GM21576 (cell line): ENCODE measurements around the gene PTTG1IP.

Experiments used
- ATAC-seq: cut with Tn5 transposase; IDR thresholded peaks from one replicate; pipeline ENCODE4 v1.9.1; 2021; ENCODE audit warnings: mild to moderate bottlenecking, moderate library complexity; ENCODE audit not compliant: unreplicated experiment

The PTTG1IP gene

GRCh38 chr21:44897326-44898010 lies 24.0 kb upstream of the PTTG1IP start:
- ATAC-seq = no peak

GRCh38 chr21:44896561-44897286 lies 23.2 kb upstream of the PTTG1IP start:
- ATAC-seq = no peak

- ATAC-seq = no peak
These were observed 22.4 kb upstream of the PTTG1IP start for GRCh38 chr21:44895859-44896258.

GRCh38 chr21:44894687-44895302 lies 21.3 kb upstream of the PTTG1IP start:
- ATAC-seq = no peak

GRCh38 chr21:44893948-44894656 lies 20.6 kb upstream of the PTTG1IP start:
- no peak for ATAC-seq

DNA sequence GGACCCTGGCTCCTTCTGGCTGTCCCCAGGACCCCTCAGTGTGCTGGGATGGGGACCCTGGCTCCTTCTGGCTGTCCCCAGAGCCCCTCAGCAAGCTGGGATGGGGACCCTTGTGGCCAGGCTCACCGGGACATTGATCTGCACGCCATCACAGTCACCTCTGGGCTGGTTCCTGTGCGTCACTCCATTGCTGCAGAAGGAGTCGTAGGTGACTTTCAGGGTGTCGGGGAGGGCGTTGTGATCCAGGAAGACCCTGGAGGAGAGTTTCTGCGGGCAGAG lies 19.7 kb upstream of the PTTG1IP start:
- ATAC-seq = no peak

DNA sequence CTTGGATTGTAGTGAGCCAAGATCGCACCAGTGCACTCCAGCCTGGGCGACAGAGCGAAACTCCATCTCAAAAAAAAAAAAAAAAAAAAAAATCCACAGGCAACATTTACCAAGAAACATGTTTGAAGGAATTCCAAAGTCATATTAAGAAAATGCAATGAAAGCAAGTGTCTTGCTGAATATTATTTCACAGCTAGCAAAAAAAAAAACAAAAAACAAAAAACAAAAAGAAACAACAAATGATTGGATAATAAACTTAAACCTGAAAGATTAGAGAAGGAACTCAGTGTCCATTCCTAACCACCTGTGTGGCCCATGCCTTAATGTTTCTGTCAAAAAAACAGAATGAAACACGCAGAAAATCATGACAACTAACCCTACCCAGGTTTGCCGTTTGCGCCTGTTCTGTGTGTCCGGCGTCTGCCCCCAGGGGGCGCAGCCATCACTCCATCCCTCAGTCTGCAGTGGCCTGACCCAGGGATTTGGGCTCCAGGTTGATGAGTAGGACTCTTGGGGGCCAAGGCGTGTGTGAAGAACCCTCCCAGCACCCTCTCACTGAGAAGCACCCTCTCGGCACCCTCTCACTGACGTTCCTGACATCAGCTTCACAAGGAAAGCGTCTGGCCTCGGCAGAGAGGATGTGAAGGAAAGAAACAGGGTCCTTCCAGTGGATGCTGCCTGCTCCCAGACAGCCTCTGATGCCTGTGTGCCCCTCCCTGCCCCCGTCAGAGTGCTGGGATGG lies 19.2 kb upstream of the PTTG1IP start:
- no peak for ATAC-seq

DNA sequence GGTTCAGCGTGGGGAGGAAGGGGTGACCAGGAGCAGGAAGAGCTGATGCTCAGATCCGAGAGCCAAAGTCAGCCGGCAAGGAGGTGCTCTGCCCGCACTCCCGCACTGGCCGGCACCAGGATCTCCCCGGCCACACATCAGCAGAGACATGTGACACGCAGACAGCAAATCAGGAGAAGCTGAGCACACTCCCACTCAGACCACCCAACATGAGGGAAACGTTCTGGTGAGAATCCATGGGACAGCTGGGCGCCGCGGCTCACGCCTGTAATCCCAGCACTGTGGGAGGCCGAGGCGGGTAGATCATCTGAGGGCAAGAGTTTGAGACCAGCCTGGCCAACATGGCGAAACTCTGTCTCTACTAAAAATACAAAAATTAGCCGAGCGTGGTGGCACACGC lies 18.6 kb upstream of the PTTG1IP start:
- no peak for ATAC-seq

- no peak for ATAC-seq
These were observed 18.1 kb upstream of the PTTG1IP start for GRCh38 chr21:44891631-44892031.

DNA sequence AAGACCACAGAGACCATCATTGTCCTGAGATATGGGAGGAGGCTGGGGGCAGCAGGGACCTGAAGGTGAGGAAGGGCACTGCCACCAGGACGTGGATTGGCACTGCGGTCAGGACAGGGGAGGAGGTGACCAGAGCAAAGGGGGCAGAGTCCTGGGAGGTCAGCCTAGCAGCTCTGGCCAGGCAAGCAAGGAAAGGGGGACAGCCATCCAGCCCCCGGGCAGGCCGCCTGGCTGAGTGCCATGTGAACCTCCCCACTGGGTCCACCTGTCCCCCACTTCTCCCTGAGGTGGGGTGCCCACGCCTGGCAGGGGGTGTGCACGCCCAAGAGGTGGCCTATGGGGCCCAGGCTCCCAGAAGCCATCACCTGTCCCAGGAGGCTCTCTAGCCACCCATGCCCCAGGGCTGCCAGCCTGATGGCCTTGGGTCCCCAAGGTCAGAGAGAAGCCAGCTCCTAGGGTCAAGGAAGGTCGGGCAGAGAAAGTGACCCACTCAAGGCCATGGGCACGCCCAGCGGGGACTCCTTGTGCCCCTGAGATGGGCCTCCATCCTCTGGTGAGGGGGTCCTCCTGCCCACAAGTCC lies 17.6 kb upstream of the PTTG1IP start:
- no peak for ATAC-seq

GRCh38 chr21:44890338-44890931 lies 16.9 kb upstream of the PTTG1IP start:
- no peak for ATAC-seq

DNA sequence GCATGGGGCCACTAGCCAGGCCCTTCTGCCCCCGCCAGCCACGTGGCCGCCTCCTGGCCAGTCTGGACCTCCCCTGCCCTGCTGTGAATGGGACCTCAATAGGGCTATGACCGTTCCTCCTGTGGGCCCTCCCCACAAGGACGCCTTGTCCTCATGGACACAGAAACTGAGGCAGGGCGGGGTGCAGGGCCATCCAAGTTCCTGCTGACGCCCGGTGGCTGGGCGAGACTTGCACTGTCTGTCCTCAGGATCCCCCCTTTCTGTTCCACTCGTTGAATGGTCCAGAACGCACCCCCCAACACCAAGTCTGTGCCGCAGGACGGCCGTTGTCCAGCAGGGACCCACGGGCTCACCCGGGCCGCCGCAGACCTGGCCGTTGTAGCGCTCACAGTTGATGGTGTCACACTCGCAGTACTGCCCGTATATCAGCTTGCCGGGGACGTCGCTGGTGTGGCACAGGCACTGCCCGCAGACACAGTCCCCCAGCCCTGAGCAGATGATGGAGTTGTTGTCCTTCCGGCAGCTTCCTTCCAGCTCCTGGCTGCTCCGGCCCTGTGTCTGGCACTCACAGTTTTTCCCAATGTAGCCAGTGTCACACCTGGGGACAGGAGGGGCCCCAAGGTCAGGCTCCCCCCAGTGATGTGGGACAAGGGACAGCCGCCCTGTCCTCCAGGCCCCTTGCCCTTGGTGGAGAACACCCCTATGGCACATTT lies 16.3 kb upstream of the PTTG1IP start:
- ATAC-seq = no peak

DNA sequence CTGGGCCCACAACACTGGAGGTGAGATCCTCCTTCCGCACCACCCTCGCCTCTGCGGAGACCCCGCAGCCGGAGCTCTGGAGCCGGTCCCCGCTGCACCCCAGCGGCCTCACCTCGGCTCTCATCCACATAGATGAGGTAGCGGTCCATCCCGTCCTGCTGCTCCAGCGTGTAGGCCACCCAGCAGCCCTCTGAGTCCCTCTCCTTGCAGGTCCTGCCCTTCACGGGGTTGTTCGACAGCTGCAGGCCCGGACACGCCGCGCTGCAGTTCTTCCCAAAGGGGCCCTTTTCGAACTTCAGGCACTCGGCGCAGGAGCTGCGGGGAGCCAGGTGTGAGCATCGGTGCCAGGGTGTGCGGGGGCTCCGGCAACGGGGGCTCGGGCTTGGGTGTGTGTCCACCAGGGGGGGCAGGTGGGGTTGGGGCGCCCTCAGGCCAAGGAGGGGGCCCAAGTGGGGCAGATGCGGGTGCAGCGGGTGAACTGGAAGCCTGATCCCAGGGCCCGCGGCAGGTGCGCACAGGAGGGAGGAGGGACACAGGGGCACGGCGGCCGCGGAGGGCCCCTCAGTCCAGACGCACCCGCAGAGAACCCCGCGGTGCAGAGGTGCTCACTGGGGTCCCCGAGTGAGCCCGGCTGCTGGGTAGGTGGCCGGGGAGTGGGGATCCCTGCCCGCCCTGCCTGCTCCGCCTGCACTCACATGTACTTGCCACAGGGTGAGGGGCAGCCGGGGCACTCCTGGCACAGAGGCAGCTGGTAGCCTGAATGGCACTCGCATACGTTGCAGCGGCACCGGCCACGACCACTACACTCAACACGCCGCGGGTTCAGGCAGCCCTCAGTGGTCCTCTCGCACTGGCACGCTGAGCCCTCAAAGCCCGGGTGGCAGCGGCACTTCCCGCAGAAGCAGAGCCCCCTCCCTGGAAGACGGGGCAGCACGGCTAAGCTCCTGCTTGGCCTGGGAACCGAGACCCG lies 15.4 kb upstream of the PTTG1IP start:
- no peak for ATAC-seq

DNA sequence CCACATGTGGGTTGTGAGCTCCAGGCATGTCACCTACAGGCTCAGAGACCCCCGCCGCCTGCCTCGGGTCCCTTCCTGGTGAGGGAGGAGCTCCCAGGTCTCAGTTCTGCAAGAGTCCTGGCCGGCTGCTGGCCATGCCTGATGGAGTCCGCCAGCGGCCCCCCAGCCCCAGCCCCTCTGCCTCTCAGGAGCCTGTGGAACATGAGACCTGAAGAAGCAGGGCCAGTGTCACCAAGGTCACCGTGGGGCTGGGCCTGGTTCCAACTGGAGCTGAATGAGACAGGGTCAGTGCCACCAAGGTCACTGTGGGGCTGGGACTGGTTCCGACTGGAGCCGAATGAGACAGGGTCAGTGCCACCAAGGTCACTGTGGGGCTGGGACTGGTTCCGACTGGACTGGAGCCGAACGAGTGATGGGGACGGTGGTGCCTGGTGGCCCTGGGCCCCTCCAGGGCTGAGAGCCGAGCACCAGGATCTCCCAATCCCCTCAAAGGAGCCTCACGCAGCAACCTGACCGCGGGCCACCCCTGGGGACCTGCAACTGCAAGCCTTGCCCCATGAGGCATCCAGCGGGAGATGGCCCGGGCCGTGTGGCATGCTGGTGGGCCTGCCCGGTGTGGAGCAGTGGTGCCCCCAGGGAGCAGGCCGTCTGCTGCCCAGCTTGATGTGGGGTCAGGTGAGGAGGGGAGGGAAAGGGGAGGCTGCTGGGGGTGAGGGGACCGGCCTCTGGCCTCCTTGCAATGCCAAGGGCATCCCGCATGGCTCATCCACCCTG lies 14.5 kb upstream of the PTTG1IP start:
- ATAC-seq = no peak

GRCh38 chr21:44887126-44887806 lies 13.8 kb upstream of the PTTG1IP start:
- ATAC-seq = no peak

GRCh38 chr21:44886113-44887075 lies 12.9 kb upstream of the PTTG1IP start:
- ATAC-seq = no peak
